GM18519 (cell line): ENCODE data around the gene LIN54.
"Not testable (repeated sequence)": the region's sequence is repeated elsewhere in the genome, so short reads cannot be mapped to it uniquely, and the experiment has no call there.

Source experiments
- ATAC-seq: cut with Tn5 transposase; IDR thresholded peaks from one replicate; pipeline ENCODE4 v1.9.1; 2021; ENCODE audit warnings: mild to moderate bottlenecking, moderate library complexity; ENCODE audit not compliant: unreplicated experiment, low FRiP score

Gene LIN54

DNA sequence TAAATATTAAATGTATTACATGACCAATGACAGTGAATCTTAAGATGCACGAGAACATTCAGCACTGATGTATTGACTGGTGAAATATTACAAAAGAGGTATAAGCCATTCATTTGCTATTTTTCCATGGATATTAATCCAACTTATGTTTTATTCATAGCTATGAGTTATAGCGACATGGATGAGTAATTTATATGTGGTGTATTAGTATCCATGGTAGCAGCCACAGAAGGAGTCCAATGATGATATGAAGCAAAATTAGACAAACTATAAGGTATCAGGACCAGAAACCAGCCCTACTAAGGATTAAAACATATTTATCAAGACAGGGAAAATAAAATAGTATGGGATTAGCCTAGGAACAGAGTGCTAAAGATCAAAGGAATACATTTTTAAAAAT, 59.4 kb downstream of the LIN54 start:
- ATAC-seq, result no peak

DNA sequence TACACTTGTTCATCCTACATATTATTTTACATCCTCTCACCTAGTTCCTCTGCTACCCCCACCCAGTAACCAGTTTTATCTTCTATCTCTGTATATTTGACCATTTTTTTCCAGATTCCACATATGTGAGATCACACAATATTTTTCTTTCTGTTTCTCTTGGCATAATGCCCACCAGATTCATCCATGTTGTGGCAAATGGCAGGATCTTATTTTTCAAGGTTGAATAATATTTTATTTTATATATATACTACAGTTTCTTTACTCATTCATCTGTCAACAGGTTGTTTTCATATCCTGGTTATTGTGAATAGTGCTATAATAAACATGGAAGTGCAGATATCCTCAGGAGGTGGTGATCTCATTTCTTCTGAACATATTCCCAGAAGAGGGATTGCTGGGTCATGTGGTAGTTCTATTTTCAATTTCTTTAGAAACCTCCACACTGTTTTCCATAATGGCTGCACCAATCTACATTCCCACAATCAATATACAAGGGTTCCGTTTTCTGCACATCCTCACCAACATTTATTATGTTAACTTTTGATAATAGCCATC, 61.9 kb downstream of the LIN54 start:
- no peak for ATAC-seq

DNA sequence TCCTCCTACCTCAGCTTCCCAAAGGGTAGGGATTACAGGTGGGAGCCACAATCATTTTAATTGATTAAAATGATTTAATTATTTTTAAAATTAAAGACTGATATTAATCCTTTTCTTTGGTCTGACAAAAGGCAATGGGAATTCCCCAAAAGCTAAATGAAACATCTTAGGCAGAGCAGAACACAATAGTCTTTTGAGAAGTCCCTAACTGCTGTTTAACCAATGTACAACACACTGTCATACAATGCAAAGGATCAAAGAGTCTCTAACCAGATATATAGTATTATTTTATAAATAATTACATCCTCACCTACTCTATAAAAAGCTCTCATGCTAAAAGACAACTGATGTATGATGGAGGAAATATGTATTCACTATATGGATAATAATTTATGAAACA, 63.1 kb downstream of the LIN54 start:
- no peak for ATAC-seq

DNA sequence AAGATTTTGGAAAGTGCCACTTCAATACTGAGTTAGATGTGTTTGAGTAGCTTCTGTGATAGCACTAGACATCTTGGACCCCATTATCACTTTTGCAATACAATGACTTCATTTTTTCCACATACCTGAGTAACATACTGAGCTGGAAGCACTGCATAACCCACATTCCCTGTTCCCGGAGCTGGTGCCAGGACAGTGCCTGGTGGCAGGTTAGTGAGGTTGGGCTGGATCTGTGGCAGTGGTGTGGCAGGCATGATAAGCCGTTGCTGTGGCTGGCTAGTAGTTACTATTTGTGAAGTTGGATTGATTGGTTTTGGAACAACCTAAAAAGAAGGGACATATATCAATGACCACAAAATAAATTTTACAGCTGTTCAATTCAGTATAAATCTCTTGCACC, 71.2 kb downstream of the LIN54 start:
- no peak for ATAC-seq

DNA sequence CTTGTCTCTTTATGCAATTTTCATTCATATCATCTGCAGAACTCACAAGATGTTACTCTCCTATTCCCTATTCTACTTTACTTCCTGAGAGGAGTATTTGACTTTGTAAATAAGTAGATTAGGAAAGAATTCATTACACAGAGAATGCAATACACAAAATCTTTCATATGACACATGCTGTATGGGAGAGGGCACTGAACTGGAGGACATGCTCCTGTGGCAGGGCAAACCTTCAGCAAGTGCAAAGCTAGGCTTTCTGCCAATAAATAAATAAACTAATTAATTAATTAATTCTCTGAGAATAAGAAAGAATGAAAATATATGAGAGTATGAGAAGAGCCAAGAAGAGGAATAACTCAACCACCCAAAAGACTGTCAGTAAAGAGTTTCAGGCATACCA, 76.2 kb downstream of the LIN54 start:
- ATAC-seq, result no peak

DNA sequence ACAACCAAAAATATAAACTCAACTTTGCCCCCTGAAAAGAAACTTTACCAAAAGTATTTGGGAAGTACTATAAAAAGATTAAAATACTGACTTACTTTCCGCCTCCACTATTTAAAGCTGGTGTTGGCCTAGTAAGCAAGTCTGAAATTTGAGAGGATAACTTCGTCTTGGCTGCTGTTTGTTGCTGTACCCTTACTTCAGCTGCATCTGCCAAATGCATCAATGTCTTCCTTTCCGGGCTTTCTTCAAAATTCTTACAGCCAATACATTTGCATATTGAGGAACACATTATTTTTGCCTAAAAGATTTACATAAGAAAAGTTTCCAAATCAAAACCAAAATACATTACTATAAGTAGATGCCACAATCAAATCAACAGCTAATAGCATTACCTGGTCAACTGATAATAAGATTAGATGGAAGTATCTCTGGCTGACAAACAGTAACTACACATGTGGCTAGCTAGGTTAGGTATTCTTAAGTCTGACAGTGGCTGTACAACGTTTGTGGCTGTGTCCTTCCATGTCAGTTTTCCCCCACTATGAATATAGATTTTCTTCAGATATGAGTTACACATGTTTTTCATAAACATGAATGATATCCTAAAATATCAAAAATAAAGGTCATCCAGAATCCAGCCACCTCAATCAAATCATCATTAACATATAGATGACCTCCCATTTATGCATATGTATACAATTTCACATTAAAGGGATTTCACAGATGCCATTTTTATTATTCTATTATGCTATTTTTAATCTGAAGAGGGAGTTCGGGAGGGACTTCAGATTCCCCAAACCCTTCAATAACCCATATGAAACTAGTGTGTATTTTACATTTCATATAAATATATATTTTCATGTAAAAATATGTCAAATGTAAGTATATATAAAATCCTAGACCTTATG, 79.5 kb downstream of the LIN54 start:
- no peak for ATAC-seq

DNA sequence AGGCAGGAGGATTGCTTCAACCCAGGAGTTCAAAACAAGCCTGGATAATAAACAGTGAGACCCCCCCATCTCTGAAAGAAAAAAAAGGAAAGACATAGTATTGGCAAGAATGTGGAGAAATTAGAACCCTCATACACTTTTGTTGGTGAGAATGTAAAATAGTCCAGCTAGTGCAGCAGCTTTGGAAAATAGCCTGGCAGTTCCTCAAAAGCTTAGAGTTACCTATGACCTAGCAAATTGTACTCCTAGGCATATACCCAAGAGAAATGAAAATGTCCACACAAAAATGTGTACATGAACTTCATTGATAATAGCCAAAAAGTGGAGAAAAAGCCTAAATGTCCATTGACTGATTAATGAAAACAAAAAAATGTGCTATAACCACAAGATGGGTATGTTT, 88.8 kb downstream of the LIN54 start:
- no peak for ATAC-seq

DNA sequence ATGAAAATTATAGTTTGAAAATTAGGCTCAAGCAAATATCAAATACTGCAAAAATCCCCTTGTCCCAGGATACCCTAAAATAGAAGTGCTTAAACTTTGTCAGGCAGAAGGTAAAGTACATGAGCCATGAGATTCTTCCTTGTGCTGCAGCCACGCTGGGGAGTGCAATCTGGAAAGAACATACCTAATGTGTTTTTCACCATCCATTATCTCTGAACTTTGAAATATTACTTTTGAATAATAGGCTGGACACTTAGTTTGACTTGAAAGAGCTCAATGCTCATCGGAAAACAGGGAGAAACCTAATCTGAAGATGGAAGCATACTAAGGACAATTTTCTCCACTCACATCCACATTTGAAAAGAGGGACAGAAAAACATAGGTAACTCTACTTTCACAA, 91.2 kb downstream of the LIN54 start:
- no peak for ATAC-seq

DNA sequence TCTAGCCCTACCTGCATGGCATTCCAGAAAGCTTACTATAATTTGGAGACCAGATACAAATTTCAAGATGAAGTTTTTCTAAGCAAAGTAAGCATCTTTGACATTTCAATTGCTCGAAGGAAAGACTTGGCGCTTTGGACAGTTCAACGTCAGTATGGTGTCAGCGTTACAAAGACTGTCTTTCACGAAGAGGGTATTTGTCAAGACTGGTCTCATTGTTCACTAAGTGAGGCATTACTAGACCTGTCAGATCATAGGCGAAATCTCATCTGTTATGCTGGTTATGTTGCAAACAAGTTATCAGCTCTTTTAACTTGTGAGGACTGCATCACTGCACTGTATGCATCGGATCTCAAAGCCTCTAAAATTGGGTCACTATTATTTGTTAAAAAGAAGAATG, 92.5 kb downstream of the LIN54 start:
- ATAC-seq, result no peak

DNA sequence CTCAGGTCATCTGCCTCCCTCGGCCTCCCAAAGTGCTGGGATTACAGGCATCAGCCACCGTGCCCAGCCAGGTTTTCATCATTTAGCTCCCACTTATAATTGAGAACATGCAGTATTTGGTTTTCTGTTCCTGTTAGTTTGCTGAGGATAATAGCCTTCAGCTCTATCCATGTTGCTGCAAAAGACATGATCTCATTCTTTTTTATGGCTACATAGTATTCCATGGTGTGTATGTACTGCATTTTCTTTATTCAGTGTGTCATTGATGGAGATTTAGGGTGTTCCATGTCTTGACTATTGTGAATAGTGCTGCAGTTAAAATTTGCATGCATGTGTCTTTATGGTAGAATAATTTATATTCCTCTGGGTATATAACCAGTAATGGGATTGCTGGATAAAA, 96.7 kb downstream of the LIN54 start:
- not testable (repeated sequence) for ATAC-seq

DNA sequence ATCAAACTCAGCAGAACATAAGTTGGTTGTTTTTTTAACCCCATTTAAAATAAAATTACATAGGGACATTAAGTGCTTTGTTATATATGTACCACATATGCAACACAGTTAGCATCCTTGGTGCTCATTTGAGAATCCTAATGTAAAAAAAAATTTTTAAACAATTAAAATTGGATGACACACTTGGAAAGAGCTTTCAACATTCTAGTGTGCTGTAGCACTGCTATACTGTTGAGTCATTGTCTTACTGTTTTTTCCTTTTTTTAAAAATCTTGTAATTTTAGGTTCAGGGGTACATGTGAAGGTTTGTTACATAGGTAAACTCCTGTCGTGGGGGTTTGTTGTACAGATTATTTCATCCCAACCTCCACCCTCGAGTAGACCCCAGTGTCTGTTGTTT, 97.3 kb downstream of the LIN54 start:
- ATAC-seq, result no peak

DNA sequence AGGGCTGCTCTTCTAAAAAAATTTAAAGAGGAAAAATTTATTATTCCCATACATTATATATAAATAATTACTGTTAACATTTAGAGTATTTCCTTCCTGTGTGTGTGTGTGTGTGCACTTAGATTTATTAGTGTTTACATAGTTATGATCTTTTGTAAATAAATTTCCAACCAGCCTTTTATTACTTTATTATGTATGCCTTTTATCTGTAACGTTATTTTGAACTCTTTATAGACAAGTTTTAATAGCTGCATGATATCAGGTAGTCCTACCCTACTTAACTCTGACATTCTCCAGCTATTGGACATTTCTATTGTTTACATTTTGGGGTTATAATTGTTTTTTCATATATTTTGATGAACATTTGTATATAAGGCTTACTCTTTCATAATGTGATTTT, 101.3 kb downstream of the LIN54 start:
- ATAC-seq, result no peak

DNA sequence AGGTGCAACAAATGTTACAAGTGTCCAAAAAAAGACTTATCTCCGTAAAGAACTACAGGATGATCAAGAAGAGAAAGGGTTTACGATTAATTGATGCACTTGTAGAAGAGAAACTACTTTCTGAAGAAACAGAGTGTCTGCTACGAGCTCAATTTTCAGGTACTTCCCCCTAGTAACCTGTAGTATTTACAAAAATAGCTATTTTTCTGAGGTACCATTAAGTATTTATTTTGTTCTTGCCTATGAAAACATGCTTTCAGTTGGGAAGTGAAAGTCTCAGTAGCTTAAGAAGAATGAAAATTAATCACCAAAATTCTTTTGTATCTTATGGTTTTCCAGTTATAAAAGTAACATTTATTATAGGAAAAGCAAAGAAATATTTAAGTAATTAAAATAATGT, 104.2 kb downstream of the LIN54 start:
- peak; percentile 30 for ATAC-seq

DNA sequence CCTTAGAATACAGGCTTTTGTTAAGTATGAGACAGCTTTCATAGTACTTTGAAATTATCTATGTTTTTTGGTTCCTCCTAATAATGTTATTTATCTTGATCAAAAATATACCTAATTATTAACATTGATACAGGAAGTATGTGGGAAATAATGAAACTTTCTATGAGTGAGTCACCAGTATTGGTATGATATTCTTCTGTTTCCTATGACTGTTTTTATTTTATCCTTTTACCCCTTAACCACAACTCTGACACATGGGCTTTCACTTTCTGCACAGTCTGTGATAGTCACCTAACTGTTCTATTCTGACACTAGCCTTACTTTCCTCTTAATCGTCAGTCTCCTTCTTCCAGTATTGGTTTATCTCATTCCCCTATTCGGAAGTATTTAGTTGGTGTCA, 105.4 kb downstream of the LIN54 start:
- peak; percentile 67 for ATAC-seq

DNA sequence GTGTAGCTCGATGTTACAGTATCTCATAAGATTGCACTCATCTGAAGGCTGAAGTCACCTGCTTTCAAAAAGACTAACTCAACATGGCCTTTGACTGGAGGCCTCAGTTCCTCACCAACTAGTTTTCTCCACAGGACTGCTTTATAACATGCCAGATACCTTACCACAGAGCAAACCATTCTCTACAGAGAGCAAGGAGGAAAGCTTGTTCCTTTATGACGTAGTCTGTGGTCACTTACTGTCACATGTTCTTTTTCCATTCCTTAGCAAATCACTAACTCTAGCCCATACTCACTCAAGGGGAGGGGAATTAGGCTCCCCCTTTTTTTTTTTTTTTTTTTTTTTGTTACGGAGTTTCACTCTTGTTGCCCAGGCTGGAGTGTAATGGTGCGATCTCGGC, 106.9 kb downstream of the LIN54 start:
- no peak for ATAC-seq

DNA sequence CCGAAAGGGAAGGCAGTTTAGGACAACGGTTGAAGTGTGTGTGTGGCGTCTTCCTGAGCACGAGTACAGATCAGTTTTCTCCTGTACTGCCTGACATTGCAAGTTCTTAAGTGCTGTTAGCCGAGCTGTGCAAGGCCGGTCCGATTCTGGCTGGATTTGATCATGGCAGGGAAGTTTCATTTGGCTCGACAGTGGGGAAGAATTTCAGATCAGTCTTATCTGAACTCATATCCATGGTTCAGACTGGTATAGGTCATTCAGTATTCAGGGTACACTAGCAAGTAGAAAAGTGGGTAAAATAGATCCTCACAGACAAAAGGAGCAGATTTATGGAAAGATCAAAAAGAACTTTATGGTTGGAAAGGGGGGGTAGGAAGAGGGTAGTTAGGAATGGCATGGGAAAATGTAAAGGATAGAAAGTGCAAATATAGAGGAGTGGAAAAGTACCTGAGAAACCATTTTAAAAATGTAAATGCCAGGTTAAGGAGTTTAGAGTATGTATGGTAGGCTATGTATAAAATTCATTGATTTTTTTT, 109.4 kb downstream of the LIN54 start:
- ATAC-seq, result no peak

DNA sequence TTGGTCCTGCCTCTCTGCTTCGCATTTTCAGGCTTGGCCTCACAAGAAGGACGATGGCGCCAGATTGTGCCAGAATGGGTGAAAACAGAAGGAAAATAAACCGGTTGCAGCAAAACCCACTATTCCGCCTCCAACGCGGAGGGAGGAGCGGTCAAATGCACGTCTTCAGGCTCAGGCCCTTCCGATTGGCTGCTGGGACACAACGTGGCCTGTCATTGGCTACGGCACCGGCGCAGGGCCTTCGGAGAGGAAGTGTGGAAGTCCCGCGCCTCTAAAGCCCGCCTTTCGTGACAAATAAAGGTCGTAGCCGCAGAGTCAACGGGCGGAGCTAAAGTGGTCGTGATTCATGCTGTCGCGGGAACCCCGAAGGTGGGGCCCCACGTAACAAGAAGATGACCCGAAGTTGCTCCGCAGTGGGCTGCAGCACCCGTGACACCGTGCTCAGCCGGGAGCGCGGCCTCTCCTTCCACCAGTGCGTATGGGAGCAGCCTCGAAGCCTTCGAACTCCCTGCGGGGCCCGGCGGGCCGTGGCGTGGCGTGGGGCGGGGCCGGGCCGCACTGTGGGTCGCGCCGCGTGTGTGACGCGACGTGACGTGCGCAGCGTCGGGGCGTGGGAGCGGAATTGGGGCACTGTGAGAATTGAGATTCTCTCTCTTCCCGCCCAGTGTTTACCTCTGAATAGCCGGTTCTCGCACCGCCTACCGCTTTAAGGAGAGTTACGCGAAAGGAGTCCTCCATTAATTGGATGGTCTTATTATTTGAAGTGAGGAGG, 110.0 kb downstream of the LIN54 start, which contains the start of gene THAP9:
TSS of gene THAP9 (plus strand) at position 325 of the 772 bp plus-strand sequence. CDS start at position 393, 68 bp downstream.
- ATAC-seq, result peak; percentile 84

DNA sequence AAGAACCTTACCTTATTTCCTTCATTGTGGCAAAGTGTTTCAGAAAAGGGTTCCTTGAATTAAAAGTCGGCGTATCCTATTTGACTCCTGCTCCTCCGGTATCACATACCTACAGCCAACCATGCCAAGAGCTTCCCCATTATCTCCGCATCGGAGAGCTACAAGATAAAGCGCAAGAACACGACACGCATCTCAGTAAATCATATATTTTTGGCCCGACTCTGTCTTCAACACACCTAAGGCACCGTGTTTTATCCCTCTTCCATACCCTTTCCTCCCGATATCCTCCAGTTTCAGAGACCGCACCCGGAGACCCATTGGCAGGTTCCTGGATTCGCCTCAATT, 110.6 kb downstream of the LIN54 start:
- ATAC-seq, result no peak

DNA sequence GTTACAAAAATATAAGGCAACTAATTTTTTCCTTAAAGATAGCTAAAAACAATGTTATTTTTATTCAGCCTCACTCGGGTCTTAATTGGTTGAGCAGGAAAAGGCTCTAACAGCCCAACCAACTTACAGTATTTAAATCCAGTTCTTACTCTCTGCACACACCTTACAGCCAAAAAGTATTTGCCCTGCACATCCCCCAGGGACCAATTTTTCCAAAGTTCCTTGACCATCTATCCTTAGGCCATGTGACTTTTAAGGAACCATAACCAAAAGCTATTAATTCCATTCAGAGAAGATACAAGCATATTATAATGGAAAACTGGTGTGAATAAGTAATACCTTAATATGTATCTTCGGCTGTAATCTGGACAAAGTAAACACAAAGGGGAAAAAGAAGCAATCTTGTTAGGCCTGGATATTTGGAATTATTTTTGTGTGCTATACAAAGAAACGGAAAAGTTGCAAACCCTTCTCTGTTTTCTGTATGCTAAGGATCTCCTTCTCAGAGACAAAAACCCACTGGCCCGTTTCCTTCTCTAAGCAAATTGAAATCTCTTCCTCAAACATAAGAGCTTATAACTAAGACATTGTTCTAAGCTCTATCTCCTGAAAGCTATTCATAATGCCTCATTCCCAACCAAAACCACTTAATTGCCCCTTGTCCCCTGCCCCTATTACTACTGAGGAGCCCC, 111.1 kb downstream of the LIN54 start:
- ATAC-seq, result no peak

DNA sequence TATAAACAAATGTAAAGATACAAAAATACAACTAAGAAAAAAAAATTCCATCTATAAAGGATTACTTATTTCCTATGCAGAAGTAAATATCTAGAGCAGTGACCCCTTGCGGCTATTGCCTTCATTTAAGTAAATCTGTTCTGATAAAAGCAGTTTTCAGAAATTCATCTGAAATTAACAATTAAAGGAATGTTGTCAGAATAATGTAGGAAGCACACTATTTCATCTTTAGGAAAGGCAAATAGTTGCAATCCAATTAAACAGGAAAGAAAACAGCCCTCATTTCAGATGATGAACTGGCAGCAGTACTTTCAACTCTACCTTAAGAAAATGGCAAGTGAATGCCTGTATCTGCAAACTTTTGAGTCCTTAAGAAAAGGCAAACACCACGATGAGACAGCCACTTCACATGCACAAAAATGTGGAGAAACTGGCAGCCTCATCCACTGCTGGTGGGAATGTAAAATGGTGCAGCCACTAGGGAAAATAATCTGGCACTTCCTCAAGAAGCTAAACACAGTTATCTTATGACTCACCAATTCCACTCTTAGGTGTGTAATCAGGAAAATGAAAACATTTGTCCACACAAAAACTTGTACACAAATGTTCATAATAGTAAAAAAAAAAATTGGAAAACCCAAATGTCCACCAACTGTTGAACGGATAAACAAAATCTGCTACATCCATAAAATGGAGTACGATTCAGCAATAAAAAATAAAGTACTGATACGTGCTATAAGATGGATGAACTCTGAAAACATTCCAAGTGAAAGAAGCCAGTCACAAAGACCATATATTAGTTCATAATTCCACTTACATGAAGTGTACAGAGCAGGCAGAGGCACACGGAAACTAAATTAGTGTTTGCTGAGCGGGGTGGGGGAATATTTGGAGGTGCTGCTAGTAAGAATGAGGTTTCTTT, 112.0 kb downstream of the LIN54 start:
- ATAC-seq, result no peak
